GM12872 (cell line): ENCODE measurements around the gene CAPS2.

Experiments used
- CTCF ChIP-seq: IDR thresholded peaks from 3 replicates; pipeline ENCODE4 v1.5.1; 2011; ENCODE audit warnings: low read depth, mild to moderate bottlenecking, low read length, moderate library complexity; ENCODE audit not compliant: insufficient read depth

The CAPS2 gene

GRCh38 chr12:75245108-75245507, 85.0 kb downstream of the CAPS2 start:
- no peak for TF ChIP-seq CTCF

- TF ChIP-seq CTCF, result no peak
Measured at GRCh38 chr12:75239987-75240386, 90.1 kb downstream of the CAPS2 start.

- no peak for TF ChIP-seq CTCF
Measured at GRCh38 chr12:75236206-75236605, 93.9 kb downstream of the CAPS2 start.

GRCh38 chr12:75227132-75227531, 103.0 kb downstream of the CAPS2 start:
- TF ChIP-seq CTCF, result no peak
